WI38 (cell line): ENCODE data around the gene SERINC2.

ENCODE experiments used
- H3K4me3 ChIP-seq: 2 replicates; pipeline ENCODE4 v1.5.1; 2011; ENCODE audit warnings: low read depth, mild to moderate bottlenecking, control low read depth, low read length
- CTCF ChIP-seq: IDR thresholded peaks from 2 replicates; pipeline ENCODE4 v1.5.1; 2012; ENCODE audit warnings: low read depth, mild to moderate bottlenecking, control low read depth, low read length

SERINC2 gene

DNA sequence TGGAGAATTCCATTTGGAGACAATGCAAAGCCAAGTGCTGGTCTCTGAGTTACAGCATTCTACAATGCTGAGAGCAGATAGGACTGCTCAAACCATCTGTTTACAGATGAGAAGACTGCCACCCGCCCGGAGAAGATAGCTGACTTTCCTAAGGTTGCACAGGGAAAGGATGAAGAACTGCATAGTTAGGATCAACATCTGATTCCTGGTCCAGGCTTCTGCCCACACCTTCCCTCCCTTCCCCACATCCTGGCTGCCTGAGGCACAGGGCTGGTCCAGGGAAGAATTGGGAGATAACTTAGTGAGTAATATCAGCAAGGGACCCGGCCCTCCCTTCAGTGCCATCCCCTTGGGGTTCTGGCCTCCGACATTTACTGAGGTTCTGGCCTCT is 2.0 kb downstream of the SERINC2 start:
- peak overlapping the region; percentile 81 for H3K4me3 ChIP-seq
- TF ChIP-seq CTCF, result no peak

DNA sequence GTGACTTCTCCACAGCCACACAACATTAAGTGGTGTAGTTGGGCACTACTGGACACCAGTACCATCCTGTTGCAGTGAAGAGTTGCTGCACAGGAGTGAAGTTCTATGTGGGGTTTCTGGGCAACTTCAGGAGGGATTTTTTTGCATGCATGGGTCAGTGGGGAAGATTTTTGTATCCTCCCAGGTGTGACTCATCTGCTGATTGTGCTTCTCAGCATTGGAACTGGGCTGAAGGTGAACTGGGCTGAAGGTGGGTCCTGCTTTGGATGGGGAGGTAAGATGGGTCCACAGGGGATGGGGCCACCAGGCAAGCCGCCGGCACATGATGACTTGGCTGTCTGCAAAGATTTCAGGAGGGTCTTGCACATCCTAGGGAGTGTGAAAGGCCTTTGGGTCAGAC is 2.6 kb downstream of the SERINC2 start:
- no peak for TF ChIP-seq CTCF
- H3K4me3 ChIP-seq, result no peak overlapping the region

DNA sequence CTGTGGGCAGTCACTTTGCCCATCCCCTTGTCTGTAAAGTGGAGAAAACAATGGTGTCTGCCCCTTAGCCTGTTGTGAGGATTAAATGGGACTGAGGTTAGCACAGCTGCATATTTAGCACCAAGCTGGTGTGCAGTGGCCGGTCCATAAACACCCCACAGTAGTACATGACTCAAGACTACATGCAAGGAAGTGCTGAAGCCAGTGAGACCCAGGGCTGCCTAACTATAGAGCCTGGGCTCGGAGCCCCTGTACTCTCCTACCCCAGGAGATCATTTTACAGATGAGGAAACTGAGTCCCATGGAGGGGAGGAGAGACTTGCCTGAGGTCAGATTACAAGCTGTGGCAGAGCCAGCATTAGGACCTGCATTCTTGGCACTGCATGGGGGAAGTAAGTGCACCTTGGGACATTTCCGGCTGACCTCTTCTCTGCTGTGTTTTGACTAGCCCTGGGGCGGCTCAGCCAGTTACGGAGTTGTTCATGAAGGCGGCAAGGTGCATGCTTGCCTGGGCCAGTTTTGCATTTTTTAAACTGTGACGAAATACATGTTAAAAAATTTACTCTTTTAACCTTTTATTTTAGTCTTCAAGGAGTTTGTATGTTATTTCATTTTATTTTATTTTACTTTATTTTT is 3.2 kb downstream of the SERINC2 start:
- no peak for TF ChIP-seq CTCF

GRCh38 chr1:31417148-31417547 is 4.1 kb downstream of the SERINC2 start:
- H3K4me3 ChIP-seq, result no peak overlapping the region
- TF ChIP-seq CTCF, result no peak

More for the DNA sequence above, 3.2 kb downstream of the SERINC2 start:
- H3K4me3 ChIP-seq, result no peak overlapping the region

DNA sequence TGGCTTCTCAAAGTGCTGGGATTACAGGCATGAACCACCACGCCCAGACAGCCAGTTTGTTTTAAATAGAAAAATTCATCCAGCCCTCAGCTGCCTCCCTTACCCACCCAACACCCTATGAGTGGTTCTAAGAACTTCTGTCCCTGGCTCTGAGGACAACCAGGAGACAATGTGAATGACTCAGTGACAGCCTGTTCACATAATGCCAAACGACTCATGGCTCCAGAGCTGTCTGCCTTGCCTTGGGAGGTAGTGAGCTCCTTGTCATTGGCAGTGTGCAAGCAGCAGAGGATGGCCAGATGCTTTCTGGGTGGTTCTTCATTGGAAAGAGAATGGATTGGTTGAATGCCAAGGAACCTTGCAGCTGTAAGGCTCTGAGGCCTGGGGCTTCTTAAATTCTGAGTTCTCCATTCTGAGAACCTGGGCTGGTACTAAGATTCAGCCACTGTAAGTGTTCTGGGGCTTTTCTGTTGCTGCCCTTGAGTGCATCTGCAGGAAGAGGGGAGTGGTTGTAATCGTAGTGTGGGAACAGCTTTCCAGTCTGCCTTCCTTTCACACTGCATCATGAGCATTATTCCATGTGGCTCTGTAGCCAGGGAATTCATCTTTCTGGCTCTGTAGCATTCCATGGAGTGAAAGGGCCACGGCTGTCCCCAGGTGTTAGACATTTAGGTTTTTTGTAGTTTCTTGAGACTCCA is 5.8 kb downstream of the SERINC2 start:
- no peak for TF ChIP-seq CTCF
- H3K4me3 ChIP-seq, result no peak overlapping the region

DNA sequence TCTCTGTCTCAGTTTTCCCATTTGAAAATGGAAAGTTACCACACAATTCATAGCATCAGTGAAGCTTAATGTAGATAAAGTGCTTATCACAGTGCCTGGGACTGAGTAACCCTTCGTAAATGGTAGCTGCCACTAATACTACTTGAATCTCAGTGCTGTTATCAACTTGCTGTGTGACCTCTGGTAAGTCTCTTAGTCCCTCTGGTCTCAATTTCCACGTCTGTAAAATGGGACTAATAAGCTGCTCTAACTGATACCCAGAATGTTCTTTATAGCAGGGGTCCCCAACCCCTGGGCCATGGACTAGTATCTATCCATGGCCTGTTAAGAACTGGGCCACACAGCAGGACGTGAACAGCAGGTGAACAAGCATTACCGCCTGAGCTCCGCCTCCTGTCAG is 7.7 kb downstream of the SERINC2 start:
- TF ChIP-seq CTCF, result no peak

DNA sequence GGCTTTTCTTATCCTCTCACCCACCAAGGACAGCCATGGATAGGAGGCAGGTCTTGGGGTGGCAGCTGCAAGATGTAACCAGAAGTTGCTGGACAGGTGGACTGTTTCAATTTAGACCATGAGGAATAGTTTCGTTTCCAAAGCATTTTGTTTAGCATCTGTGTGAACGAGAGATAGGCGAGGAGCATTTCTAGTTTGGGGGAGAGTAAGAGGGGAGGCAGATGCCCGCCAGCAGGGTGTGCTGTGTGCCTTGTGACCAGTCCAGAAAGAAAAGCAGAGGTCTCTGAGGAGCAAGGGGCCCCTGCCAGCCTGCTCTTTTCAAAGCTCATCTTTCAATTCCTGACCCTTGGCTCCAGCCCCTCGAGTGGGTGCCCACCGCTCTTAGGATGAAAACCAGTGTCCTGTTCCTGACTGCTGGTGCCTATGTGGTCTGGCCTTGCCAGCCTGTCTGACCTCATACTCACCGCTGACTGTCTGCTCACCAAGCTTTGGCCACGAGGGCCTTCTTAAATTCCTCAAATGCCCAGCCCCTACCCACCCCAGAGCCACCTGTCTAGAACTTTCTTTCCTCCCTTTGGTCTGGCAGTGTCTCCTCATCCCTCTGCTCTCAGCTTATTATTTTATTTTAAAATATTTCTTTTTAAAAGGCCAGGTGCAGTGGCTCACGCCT is 8.5 kb downstream of the SERINC2 start:
- H3K4me3 ChIP-seq, result no peak overlapping the region
- peak; percentile 64 for TF ChIP-seq CTCF

More for the DNA sequence above, 7.7 kb downstream of the SERINC2 start:
- H3K4me3 ChIP-seq, result no peak overlapping the region
